ENCODE results near the gene MAGEA2B. TPM values are rescaled to one million over a fixed set of nuclear protein-coding genes. Genes with fewer than 3 reads are reported as not detected.
"Not testable (repeated sequence)": the region's sequence is repeated elsewhere in the genome, so short reads cannot be mapped to it uniquely, and the experiment has no call there.

The MAGEA2B gene
- total RNA-seq, 2 experiments from 2014 or later, result not detected

DNA sequence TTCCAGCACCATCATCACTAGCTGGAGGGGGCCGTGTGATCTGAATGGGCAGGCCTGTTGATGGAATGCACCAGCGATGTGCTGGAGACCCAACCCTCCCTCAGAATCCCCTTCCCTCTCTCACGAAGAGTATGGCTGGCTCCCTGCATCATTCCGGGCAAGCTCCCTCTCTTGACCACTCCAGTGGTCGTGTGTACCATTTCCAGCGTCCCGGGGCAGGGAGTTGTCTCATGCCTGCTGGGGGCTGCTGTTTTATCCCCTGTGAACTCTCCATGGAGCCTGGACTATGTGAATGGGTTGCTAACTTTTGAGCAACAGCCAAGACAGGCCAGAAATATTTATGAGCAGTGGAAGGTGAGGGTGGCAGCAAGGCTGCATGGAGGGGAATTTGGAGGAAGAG is 11.0 kb downstream of the MAGEA2B start:
- Mint-ChIP-seq H3K4me1 (ENCODE audit: low read depth) (no peaks in the 10 kb centered on the region), H3K9me3 (no peaks in the 10 kb centered on the region)

GRCh38 chrX:152733261-152733975 is 19.0 kb downstream of the MAGEA2B start, which contains the start of the genes CSAG1 and MAGEA12:
Gene CSAG1, minus strand, starts transcription at chrX:152733721. Its CDS starts 1,261 bp downstream, at chrX:152732460.
Gene MAGEA12, plus strand, starts transcription at chrX:152733757. Its CDS starts 2,405 bp downstream, at chrX:152736162.
- intact Hi-C loops (cut with micrococcal nuclease), result no loop called here

More for the DNA sequence above, 11.0 kb downstream of the MAGEA2B start:
- Mint-ChIP-seq H3K4me3 (no peak overlapping the region), H3K27ac (no peak overlapping the region), H3K27me3 (peaks cover 2% of the 10 kb centered on the region), H3K36me3 (ENCODE audit: low read depth) (no peaks in the 10 kb centered on the region)
- CTCF ChIA-PET, result no interaction called here
- DNase-seq, result no peak
- TF ChIP-seq CTCF (IDR thresholded peaks at IDR 0.05), result no peak
- no peak for ATAC-seq
- POLR2A ChIA-PET, result no interaction called here
- intact Hi-C loops (cut with micrococcal nuclease), result no loop called here

DNA sequence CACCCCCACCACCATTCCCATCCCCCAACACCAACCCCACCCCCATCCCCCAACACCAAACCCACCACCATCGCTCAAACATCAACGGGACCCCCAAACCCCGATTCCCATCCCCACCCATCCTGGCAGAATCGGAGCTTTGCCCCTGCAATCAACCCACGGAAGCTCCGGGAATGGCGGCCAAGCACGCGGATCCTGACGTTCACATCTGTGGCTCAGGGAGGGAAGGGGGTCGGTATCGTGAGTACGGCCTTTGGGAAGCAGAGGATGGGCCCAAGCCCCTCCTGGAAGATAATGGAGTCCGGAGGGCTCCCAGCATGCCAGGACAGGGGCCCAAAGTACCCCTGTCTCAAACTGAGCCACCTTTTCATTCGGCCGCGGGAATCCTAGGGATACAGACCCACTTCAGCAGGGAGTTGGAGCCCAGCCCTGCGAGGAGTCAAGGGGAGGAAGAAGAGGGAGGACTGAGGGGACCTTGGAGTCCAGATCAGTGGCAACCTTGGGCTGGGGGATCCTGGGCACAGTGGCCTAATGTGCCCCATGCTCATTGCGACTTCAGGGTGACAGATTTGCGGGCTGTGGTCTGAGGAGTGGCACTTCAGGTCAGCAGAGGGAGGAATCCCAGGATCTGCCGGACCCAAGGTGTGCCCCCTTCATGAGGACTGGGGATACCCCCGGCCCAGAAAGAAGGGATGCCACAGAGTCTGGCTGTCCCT is 19.9 kb downstream of the MAGEA2B start:
- POLR2A ChIA-PET; H3K36me3 Mint-ChIP-seq (ENCODE audit: low read depth); intact Hi-C loops (cut with micrococcal nuclease); H3K4me1 Mint-ChIP-seq (ENCODE audit: low read depth); CTCF ChIA-PET; H3K9me3 Mint-ChIP-seq; H3K27ac Mint-ChIP-seq; ATAC-seq; H3K4me3 Mint-ChIP-seq; DNase-seq; H3K27me3 Mint-ChIP-seq: not testable (repeated sequence)

More at GRCh38 chrX:152733261-152733975, 19.0 kb downstream of the MAGEA2B start, which contains the start of the genes CSAG1 and MAGEA12:
- Mint-ChIP-seq H3K9me3 (no peaks in the 10 kb centered on the region), H3K27ac (no peak within 1 kb of the TSS), H3K4me1 (ENCODE audit: low read depth) (no peaks in the 10 kb centered on the region), H3K27me3 (peaks cover 2% of the 10 kb centered on the region), H3K36me3 (ENCODE audit: low read depth) (no peaks in the 10 kb centered on the region), H3K4me3 (no peak within 1 kb of the TSS)
- ATAC-seq (no peak), DNase-seq (no peak)
- TF ChIP-seq CTCF (IDR thresholded peaks at IDR 0.05), result no peak
- ChIA-PET CTCF (no interaction called here), POLR2A (no interaction called here)

DNA sequence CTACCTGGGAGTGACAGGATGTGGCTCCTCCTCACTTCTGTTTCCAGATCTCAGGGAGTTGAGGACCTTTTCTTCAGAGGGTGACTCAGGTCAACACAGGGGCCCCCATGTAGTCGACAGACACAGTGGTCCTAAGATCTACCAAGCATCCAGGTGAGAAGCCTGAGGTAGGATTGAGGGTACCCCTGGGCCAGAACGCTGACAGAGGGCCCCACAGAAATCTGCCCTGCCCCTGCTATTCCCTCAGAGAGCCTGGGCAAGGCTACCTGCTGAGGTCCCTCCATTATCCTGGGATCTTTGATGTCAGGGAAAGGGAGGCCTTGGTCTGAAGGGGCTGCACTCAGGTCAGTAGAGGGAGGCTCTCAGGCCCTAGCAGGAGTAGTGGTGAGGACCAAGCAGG is 20.7 kb downstream of the MAGEA2B start:
- Mint-ChIP-seq H3K9me3 (no peaks in the 10 kb centered on the region), H3K4me3 (no peak overlapping the region), H3K27me3 (no peaks in the 10 kb centered on the region), H3K36me3 (ENCODE audit: low read depth) (no peaks in the 10 kb centered on the region), H3K27ac (no peak overlapping the region), H3K4me1 (ENCODE audit: low read depth) (no peaks in the 10 kb centered on the region)
- ATAC-seq, result no peak
- no peak for DNase-seq
- ChIA-PET CTCF (no interaction called here), POLR2A (no interaction called here)
- TF ChIP-seq CTCF (IDR thresholded peaks at IDR 0.05), result no peak
- intact Hi-C loops (cut with micrococcal nuclease), result no loop called here

DNA sequence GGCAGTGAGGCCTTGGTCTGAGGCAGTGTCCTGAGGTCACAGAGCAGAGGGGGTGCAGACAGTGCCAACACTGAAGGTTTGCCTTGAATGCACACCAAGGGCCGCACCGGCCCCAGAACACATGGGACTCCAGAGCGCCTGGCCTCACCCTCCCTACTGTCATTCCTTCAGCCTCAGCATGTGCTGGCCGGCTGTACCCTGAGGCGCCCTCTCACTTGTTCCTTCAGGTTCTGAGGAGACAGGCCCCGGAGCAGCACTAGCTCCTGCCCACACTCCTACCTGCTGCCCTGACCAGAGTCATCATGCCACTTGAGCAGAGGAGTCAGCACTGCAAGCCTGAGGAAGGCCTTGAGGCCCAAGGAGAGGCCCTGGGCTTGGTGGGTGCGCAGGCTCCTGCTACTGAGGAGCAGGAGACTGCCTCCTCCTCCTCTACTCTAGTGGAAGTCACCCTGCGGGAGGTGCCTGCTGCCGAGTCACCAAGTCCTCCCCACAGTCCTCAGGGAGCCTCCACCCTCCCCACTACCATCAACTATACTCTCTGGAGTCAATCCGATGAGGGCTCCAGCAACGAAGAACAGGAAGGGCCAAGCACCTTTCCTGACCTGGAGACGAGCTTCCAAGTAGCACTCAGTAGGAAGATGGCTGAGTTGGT is 21.6 kb downstream of the MAGEA2B start:
- intact Hi-C loops (cut with micrococcal nuclease), result no loop called here
- DNase-seq (no peak), ATAC-seq (no peak)
- Mint-ChIP-seq H3K4me1 (ENCODE audit: low read depth) (no peaks in the 10 kb centered on the region), H3K27me3 (no peaks in the 10 kb centered on the region), H3K36me3 (ENCODE audit: low read depth) (no peaks in the 10 kb centered on the region), H3K4me3 (no peak overlapping the region), H3K27ac (no peak overlapping the region), H3K9me3 (no peaks in the 10 kb centered on the region)
- ChIA-PET POLR2A (no interaction called here), CTCF (no interaction called here)
- no peak for TF ChIP-seq CTCF (IDR thresholded peaks at IDR 0.05)

- H3K4me3 Mint-ChIP-seq; H3K27me3 Mint-ChIP-seq; H3K9me3 Mint-ChIP-seq; ATAC-seq; intact Hi-C loops (cut with micrococcal nuclease); H3K36me3 Mint-ChIP-seq (ENCODE audit: low read depth); CTCF ChIA-PET; POLR2A ChIA-PET; DNase-seq; H3K4me1 Mint-ChIP-seq (ENCODE audit: low read depth); H3K27ac Mint-ChIP-seq: not testable (repeated sequence)
Measured at GRCh38 chrX:152736528-152736927, 22.1 kb downstream of the MAGEA2B start.

All from activated CD8-positive, alpha-beta T cell treated with anti-CD3 and anti-CD28 coated beads for 36 hours (primary cell).